Measurements from ENCODE around the gene TUBB1.

TUBB1 gene

DNA sequence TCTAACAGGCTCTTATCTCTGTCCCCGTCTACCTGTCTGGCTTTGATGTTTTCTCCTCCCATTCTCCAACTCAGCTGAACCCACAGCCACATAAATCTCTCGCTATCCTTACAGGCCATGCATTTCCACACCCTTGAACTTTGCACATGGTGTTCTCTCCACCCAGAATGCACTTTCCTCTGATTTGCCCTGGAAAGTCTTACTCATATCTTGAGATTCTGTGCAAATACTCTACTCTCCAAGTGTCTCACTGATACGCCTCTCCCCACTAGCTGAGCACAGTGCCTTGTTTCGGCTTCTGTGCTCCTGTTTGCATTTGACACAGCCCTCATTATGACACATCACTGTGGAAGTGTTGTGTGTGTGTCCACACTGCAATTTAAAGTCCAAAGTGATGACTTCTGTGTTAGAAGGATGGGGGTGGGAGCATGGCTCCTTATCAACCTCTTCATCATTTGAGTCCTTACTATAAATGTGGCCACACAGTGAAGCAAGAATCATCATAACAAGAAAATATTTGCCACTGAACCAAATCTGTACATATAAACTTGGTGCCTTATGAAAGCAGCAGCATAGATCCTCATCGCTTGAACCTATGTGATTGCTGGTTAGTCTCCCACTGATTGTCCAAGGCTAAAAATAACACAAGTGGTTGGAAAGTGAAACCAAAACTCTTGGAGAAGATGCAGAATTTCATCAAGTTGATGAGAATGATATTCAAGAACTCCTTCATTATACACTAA lies 28.9 kb downstream of the TUBB1 start:
- TF ChIP-seq, protein P1, sequence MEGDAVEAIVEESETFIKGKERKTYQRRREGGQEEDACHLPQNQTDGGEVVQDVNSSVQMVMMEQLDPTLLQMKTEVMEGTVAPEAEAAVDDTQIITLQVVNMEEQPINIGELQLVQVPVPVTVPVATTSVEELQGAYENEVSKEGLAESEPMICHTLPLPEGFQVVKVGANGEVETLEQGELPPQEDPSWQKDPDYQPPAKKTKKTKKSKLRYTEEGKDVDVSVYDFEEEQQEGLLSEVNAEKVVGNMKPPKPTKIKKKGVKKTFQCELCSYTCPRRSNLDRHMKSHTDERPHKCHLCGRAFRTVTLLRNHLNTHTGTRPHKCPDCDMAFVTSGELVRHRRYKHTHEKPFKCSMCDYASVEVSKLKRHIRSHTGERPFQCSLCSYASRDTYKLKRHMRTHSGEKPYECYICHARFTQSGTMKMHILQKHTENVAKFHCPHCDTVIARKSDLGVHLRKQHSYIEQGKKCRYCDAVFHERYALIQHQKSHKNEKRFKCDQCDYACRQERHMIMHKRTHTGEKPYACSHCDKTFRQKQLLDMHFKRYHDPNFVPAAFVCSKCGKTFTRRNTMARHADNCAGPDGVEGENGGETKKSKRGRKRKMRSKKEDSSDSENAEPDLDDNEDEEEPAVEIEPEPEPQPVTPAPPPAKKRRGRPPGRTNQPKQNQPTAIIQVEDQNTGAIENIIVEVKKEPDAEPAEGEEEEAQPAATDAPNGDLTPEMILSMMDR (IDR thresholded peaks at IDR 0.05; ENCODE audit: insufficient read depth, low read depth, low read length, missing control alignments), result no peak
- H3K4me3 ChIP-seq (ENCODE audit: low read depth, low read length), result no peak overlapping the region
- no peak for DNase-seq (ENCODE audit: low read depth)

DNA sequence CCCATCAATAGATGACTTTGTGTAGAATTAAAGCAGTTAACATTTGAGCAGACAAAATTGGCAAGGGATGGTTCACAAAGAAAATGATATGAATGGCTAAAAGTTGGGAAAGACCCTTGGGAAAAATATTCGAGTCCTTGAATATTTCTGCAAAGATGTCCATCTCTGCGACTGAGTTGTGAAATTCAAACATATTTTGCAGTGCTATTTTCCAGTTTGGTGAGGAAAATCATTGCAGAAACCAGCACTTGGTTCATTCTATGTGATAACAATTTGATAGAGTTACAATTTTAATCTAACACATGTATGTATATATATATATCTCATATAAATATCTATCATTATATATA lies 29.4 kb downstream of the TUBB1 start:
- no peak for DNase-seq (ENCODE audit: low read depth)
- TF ChIP-seq, protein P1 (IDR thresholded peaks at IDR 0.05; ENCODE audit: insufficient read depth, low read depth, low read length, missing control alignments), result no peak
- no peak overlapping the region for H3K4me3 ChIP-seq (ENCODE audit: low read depth, low read length)

DNA sequence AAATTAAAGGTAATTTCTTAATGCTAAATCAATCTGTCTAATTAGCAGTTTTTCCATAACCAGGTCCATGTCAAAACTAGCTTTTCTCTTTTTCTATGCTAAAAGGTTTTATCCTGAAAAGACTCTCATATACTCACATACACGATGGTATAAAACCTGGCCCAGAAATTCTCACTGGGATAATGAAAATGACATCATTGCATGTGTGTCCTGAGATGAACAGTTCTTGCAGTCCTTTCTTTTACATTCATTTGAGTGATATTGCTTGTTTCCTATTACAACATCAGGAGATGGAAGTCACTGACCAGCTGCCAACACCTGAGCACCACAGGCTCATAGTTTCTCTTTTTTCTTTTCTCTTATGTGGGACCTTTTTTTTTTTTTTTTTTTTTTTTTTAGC lies 31.2 kb downstream of the TUBB1 start:
- TF ChIP-seq, protein P1 (IDR thresholded peaks at IDR 0.05; ENCODE audit: insufficient read depth, low read depth, low read length, missing control alignments), result no peak
- H3K4me3 ChIP-seq (ENCODE audit: low read depth, low read length), result no peak overlapping the region
- DNase-seq (ENCODE audit: low read depth), result no peak

DNA sequence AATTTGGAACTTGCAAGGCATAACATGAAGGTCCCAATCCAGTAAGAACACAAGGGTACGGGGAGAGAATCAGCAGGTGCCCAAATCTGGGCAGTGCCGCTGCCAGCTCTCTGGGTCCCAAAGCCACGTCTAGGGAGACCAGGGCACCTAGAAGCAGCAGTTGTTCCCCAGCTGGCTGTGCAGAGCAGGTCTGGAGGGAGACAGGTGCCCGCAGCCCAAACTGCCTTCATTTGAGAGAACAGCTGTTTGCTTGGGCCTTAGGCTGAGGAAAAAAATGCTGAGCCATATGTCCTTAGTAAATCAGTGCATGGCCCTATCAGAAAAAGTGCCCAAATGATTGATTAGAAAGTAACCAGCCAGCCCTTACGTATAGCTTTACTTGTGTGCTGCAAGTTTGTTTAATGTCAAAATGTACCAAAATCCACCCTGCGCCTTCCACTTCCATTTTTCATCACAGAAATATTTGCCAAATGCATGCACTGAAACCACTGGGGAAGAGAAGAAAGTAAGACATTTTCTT lies 32.5 kb downstream of the TUBB1 start:
- TF ChIP-seq, protein P1 (IDR thresholded peaks at IDR 0.05; ENCODE audit: insufficient read depth, low read depth, low read length, missing control alignments), result no peak
- no peak overlapping the region for H3K4me3 ChIP-seq (ENCODE audit: low read depth, low read length)
- DNase-seq (ENCODE audit: low read depth), result no peak

DNA sequence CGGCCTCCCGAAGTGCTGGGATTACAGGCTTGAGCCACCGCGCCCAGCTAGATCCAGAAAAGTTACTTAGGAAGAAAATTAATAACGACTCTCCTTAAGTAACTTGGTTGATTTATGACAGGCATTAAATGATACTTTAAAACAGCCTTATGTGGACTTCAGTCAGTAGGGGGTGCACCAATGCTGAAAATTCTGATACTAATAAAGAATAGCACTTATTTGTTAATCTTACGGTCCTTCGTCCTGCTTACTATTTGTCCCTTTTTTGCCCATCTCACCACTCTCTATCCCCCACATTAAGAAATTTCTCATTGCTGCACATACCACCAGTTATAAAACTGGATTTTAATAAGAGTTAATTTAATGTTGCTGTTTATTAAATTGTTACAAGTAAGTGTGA lies 36.1 kb downstream of the TUBB1 start:
- H3K4me3 ChIP-seq (ENCODE audit: low read depth, low read length), result no peak overlapping the region
- DNase-seq (ENCODE audit: low read depth), result peak; percentile 28
- TF ChIP-seq, protein P1 (IDR thresholded peaks at IDR 0.05; ENCODE audit: insufficient read depth, low read depth, low read length, missing control alignments), result peak; percentile 32

DNA sequence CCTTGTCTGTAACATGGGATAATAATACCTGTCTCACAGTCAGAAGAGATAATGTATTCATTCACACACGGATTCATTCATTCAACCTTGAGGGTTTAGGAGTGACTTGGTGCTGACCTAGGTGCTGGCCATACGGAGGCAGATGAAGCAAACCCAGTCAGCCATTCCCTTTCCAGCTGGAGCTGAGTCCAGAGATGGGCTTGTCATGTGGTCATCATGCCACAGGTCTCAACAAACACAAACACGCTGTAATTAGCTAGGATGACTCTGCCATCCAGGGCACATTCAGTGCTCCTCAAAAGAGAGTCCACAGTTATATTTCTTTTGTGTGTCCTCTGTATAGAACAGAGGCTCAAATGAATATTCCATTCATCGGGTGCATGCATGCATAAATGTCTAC lies 42.9 kb downstream of the TUBB1 start:
- H3K4me3 ChIP-seq (ENCODE audit: low read depth, low read length), result no peak overlapping the region
- TF ChIP-seq, protein P1 (IDR thresholded peaks at IDR 0.05; ENCODE audit: insufficient read depth, low read depth, low read length, missing control alignments), result no peak
- DNase-seq (ENCODE audit: low read depth), result no peak

All from GM12865 (cell line).